ENCODE measurements around the gene ARRB1. TPM values are rescaled to one million over a fixed set of nuclear protein-coding genes. Genes with fewer than 3 reads are reported as not detected.

Gene ARRB1
- total and polyA plus RNA-seq, 2 of the 13 experiments (the other 11 are each of a cell fraction or from before 2014, with no cell fraction given), result 22.5 to 35.7 TPM

DNA sequence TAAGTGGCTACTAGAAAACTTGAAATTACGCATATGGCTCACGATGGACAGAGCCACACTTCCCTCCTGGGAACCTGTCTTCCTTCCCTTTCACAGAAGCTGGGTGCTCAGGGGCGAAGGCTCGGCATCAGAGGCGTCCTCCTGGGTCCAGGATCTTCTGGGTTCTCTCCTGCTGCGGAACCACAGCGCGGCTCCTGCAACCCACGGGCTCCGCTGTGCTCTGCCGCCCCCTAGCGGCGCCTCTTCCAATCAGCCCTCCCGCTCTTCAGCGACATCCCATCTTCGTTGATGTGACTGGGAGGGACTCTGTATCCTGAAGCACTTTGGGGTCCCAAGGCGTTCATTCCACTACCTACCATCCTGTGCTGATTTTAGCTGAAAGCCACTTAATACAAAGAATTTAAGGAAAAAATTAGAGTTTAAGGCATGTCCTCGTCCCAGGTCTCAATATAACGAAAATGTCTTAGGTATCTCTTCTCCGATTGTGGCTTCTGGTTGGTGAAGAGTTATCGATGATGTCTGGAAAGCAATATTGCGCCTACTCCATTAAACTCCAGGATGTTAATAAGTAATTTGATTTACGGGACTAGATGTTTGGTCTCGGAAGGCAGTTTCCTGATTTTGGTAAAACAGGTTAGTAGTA lies 33.1 kb upstream of the ARRB1 start (continued):
- TF ChIP-seq CCAR2 (optimal IDR thresholded peaks at IDR 0.05; ENCODE audit: low read depth, low read length), result no peak
- no peak for TF ChIP-seq ZNF354B (CRISPR knock-in tag; IDR thresholded peaks at IDR 0.05)
- no peak for TF ChIP-seq ARNT2 (CRISPR knock-in tag; IDR thresholded peaks at IDR 0.05; ENCODE audit: low read depth)
- peak; percentile 38; the same call in 1 of the 2 replicates for TF ChIP-seq ZNF768 (CRISPR knock-in tag; IDR thresholded peaks at IDR 0.05)
- TF ChIP-seq SMC3 (IDR thresholded peaks at IDR 0.05; ENCODE audit: low read length), result peak; percentile 62
- TF ChIP-seq, protein P1, sequence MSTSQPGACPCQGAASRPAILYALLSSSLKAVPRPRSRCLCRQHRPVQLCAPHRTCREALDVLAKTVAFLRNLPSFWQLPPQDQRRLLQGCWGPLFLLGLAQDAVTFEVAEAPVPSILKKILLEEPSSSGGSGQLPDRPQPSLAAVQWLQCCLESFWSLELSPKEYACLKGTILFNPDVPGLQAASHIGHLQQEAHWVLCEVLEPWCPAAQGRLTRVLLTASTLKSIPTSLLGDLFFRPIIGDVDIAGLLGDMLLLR (CRISPR knock-in tag; IDR thresholded peaks at IDR 0.05), result no peak
- no peak for TF ChIP-seq SNAI1 (CRISPR knock-in tag; IDR thresholded peaks at IDR 0.05; ENCODE audit: borderline replicate concordance)
- no peak for TF ChIP-seq ZNF619 (CRISPR knock-in tag; IDR thresholded peaks at IDR 0.05)
- TF ChIP-seq ZNF616 (CRISPR knock-in tag; IDR thresholded peaks at IDR 0.05; ENCODE audit: low read depth), result no peak
- no peak for TF ChIP-seq PCBP2 (optimal IDR thresholded peaks at IDR 0.05; ENCODE audit: low read depth, low read length, poor library complexity, severe bottlenecking)
- TF ChIP-seq GLI4 (CRISPR knock-in tag; IDR thresholded peaks at IDR 0.05; ENCODE audit: borderline replicate concordance), result no peak
- TF ChIP-seq, protein P2, sequence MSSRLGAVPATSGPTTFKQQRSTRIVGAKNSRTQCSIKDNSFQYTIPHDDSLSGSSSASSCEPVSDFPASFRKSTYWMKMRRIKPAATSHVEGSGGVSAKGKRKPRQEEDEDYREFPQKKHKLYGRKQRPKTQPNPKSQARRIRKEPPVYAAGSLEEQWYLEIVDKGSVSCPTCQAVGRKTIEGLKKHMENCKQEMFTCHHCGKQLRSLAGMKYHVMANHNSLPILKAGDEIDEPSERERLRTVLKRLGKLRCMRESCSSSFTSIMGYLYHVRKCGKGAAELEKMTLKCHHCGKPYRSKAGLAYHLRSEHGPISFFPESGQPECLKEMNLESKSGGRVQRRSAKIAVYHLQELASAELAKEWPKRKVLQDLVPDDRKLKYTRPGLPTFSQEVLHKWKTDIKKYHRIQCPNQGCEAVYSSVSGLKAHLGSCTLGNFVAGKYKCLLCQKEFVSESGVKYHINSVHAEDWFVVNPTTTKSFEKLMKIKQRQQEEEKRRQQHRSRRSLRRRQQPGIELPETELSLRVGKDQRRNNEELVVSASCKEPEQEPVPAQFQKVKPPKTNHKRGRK (CRISPR knock-in tag; IDR thresholded peaks at IDR 0.05), result no peak
- no peak for TF ChIP-seq ISX (CRISPR knock-in tag; conservative IDR thresholded peaks at IDR 0.05)
- TF ChIP-seq SP1 (IDR thresholded peaks at IDR 0.05), result no peak
- TF ChIP-seq SP1 (CRISPR knock-in tag; IDR thresholded peaks at IDR 0.05), result 0 out of 2 replicates have a peak, but pooled peaks have one; percentile 14
- no peak for TF ChIP-seq ZNF772 (CRISPR knock-in tag; IDR thresholded peaks at IDR 0.05)
- TF ChIP-seq ZNF674 (CRISPR knock-in tag; IDR thresholded peaks at IDR 0.05; ENCODE audit: low read depth), result no peak
- peak; percentile 44; the same call in 1 of the 2 replicates for TF ChIP-seq RXRB (CRISPR knock-in tag; IDR thresholded peaks at IDR 0.05; ENCODE audit: borderline replicate concordance)
- TF ChIP-seq ZFX (CRISPR knock-in tag; IDR thresholded peaks at IDR 0.05; ENCODE audit: low read depth), result no peak
- no peak for TF ChIP-seq RBM39 (IDR thresholded peaks at IDR 0.05; ENCODE audit: low read depth, low read length, poor library complexity, severe bottlenecking)
- TF ChIP-seq, protein P3, sequence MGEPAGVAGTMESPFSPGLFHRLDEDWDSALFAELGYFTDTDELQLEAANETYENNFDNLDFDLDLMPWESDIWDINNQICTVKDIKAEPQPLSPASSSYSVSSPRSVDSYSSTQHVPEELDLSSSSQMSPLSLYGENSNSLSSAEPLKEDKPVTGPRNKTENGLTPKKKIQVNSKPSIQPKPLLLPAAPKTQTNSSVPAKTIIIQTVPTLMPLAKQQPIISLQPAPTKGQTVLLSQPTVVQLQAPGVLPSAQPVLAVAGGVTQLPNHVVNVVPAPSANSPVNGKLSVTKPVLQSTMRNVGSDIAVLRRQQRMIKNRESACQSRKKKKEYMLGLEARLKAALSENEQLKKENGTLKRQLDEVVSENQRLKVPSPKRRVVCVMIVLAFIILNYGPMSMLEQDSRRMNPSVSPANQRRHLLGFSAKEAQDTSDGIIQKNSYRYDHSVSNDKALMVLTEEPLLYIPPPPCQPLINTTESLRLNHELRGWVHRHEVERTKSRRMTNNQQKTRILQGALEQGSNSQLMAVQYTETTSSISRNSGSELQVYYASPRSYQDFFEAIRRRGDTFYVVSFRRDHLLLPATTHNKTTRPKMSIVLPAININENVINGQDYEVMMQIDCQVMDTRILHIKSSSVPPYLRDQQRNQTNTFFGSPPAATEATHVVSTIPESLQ (CRISPR knock-in tag; conservative IDR thresholded peaks at IDR 0.05), result 0 out of 2 replicates have a peak, but pooled peaks have one; percentile 66
- TF ChIP-seq, protein P4, sequence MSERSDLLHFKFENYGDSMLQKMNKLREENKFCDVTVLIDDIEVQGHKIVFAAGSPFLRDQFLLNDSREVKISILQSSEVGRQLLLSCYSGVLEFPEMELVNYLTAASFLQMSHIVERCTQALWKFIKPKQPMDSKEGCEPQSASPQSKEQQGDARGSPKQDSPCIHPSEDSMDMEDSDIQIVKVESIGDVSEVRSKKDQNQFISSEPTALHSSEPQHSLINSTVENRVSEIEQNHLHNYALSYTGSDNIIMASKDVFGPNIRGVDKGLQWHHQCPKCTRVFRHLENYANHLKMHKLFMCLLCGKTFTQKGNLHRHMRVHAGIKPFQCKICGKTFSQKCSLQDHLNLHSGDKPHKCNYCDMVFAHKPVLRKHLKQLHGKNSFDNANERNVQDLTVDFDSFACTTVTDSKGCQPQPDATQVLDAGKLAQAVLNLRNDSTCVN (CRISPR knock-in tag; IDR thresholded peaks at IDR 0.05; ENCODE audit: borderline replicate concordance), result peak; percentile 45; the same call in 1 of the 2 replicates
- TF ChIP-seq SMYD3 (CRISPR knock-in tag; IDR thresholded peaks at IDR 0.05), result no peak
- TF ChIP-seq, protein P5, sequence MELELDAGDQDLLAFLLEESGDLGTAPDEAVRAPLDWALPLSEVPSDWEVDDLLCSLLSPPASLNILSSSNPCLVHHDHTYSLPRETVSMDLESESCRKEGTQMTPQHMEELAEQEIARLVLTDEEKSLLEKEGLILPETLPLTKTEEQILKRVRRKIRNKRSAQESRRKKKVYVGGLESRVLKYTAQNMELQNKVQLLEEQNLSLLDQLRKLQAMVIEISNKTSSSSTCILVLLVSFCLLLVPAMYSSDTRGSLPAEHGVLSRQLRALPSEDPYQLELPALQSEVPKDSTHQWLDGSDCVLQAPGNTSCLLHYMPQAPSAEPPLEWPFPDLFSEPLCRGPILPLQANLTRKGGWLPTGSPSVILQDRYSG (CRISPR knock-in tag; IDR thresholded peaks at IDR 0.05), result no peak
- TF ChIP-seq ARID2 (CRISPR knock-in tag; IDR thresholded peaks at IDR 0.05; ENCODE audit: borderline replicate concordance), result no peak
